ENCODE results near the gene LTBR. TPM values are rescaled to one million over a fixed set of nuclear protein-coding genes. Genes with fewer than 3 reads are reported as not detected.

The LTBR gene
- total RNA-seq, 1 donor from 2014 or later: 2.1 TPM

- Mint-ChIP-seq H3K9me3 (no peaks in the 10 kb centered on the region), H3K36me3 (ENCODE audit: low read depth) (no peaks in the 10 kb centered on the region), H3K27me3 (peaks cover 16% of the 10 kb centered on the region), H3K4me1 (peaks cover 14% of the 10 kb centered on the region), H3K4me3 (no peak overlapping the region), H3K27ac (no peak overlapping the region)
- no peak for DNase-seq
- intact Hi-C loops (cut with micrococcal nuclease): no loop called here
These were observed 28.2 kb upstream of the LTBR start for GRCh38 chr12:6355491-6356373.

GRCh38 chr12:6356374-6356820 lies 27.6 kb upstream of the LTBR start:
- no peak for DNase-seq
- Mint-ChIP-seq H3K9me3 (no peaks in the 10 kb centered on the region), H3K4me3 (no peak overlapping the region), H3K4me1 (peaks cover 17% of the 10 kb centered on the region), H3K27ac (no peak overlapping the region), H3K27me3 (peaks cover 14% of the 10 kb centered on the region), H3K36me3 (ENCODE audit: low read depth) (no peaks in the 10 kb centered on the region)
- intact Hi-C loops (cut with micrococcal nuclease): no loop called here

- DNase-seq: no peak
- Mint-ChIP-seq H3K27ac (no peak overlapping the region), H3K36me3 (ENCODE audit: low read depth) (no peaks in the 10 kb centered on the region), H3K27me3 (peaks cover 9% of the 10 kb centered on the region), H3K9me3 (no peaks in the 10 kb centered on the region), H3K4me3 (no peak overlapping the region), H3K4me1 (peaks cover 19% of the 10 kb centered on the region)
- intact Hi-C loops (cut with micrococcal nuclease): no loop called here
These were observed 25.1 kb upstream of the LTBR start for GRCh38 chr12:6358881-6359280.

- Mint-ChIP-seq H3K27ac (no peak overlapping the region), H3K36me3 (ENCODE audit: low read depth) (no peaks in the 10 kb centered on the region), H3K4me3 (no peak overlapping the region), H3K4me1 (peaks cover 20% of the 10 kb centered on the region), H3K27me3 (peaks cover 9% of the 10 kb centered on the region), H3K9me3 (no peaks in the 10 kb centered on the region)
- intact Hi-C loops (cut with micrococcal nuclease): no loop called here
- DNase-seq: no peak
These were observed 23.8 kb upstream of the LTBR start for GRCh38 chr12:6360080-6360571.

GRCh38 chr12:6360578-6361490 lies 23.1 kb upstream of the LTBR start:
- Mint-ChIP-seq H3K27ac (no peak overlapping the region), H3K4me1 (peaks cover 20% of the 10 kb centered on the region), H3K4me3 (no peak overlapping the region), H3K36me3 (ENCODE audit: low read depth) (no peaks in the 10 kb centered on the region), H3K9me3 (no peaks in the 10 kb centered on the region), H3K27me3 (peaks cover 9% of the 10 kb centered on the region)
- DNase-seq: no peak
- intact Hi-C loops (cut with micrococcal nuclease): no loop called here

- peak overlapping the region; percentile 62 for H3K4me3 Mint-ChIP-seq
- H3K27me3 Mint-ChIP-seq: peaks cover 2% of the 10 kb centered on the region
- H3K9me3 Mint-ChIP-seq: no peaks in the 10 kb centered on the region
- peaks cover 15% of the 10 kb centered on the region for H3K4me1 Mint-ChIP-seq
- DNase-seq: no peak
- H3K27ac Mint-ChIP-seq: peak overlapping the region; percentile 80
- H3K36me3 Mint-ChIP-seq (ENCODE audit: low read depth): no peaks in the 10 kb centered on the region
- intact Hi-C loops (cut with micrococcal nuclease): loop anchor here (2.0 kb wide), 1 partner anchor 39 kb away; no protein-coding TSS in a partner anchor
These were observed 22.1 kb upstream of the LTBR start for GRCh38 chr12:6361834-6362233.

GRCh38 chr12:6362403-6362802 lies 21.6 kb upstream of the LTBR start:
- DNase-seq: no peak
- peak overlapping the region; percentile 62 for H3K4me3 Mint-ChIP-seq
- H3K36me3 Mint-ChIP-seq (ENCODE audit: low read depth): no peaks in the 10 kb centered on the region
- peaks cover 16% of the 10 kb centered on the region for H3K4me1 Mint-ChIP-seq
- intact Hi-C loops (cut with micrococcal nuclease): loop anchor here (2.0 kb wide), 1 partner anchor 40 kb away; no protein-coding TSS in a partner anchor
- no peaks in the 10 kb centered on the region for H3K27me3 Mint-ChIP-seq
- H3K9me3 Mint-ChIP-seq: no peaks in the 10 kb centered on the region
- peak overlapping the region; percentile 80 for H3K27ac Mint-ChIP-seq

GRCh38 chr12:6363010-6363329 lies 21.0 kb upstream of the LTBR start:
- H3K36me3 Mint-ChIP-seq (ENCODE audit: low read depth): no peaks in the 10 kb centered on the region
- H3K27me3 Mint-ChIP-seq: no peaks in the 10 kb centered on the region
- DNase-seq: no peak
- no peak overlapping the region for H3K4me3 Mint-ChIP-seq
- intact Hi-C loops (cut with micrococcal nuclease): loop anchor here (2.0 kb wide), 1 partner anchor 40 kb away; no protein-coding TSS in a partner anchor
- no peak overlapping the region for H3K27ac Mint-ChIP-seq
- no peaks in the 10 kb centered on the region for H3K9me3 Mint-ChIP-seq
- H3K4me1 Mint-ChIP-seq: peaks cover 20% of the 10 kb centered on the region

- Mint-ChIP-seq H3K9me3 (no peaks in the 10 kb centered on the region), H3K27ac (peak overlapping the region; percentile 81), H3K36me3 (ENCODE audit: low read depth) (no peaks in the 10 kb centered on the region), H3K27me3 (no peaks in the 10 kb centered on the region), H3K4me1 (peaks cover 24% of the 10 kb centered on the region), H3K4me3 (peak overlapping the region; percentile 77)
- intact Hi-C loops (cut with micrococcal nuclease): loop anchor here (1.0 to 2.0 kb wide), 2 partner anchors 21 to 41 kb away; partner anchors contain the start of gene TNFRSF1A
- DNase-seq: peak; percentile 83
These were observed 20.5 kb upstream of the LTBR start for GRCh38 chr12:6363330-6364043.

GRCh38 chr12:6364044-6364374 lies 20.0 kb upstream of the LTBR start:
- no peak for DNase-seq
- H3K36me3 Mint-ChIP-seq (ENCODE audit: low read depth): no peaks in the 10 kb centered on the region
- peak overlapping the region; percentile 77 for H3K4me3 Mint-ChIP-seq
- H3K27ac Mint-ChIP-seq: peak overlapping the region; percentile 81
- H3K4me1 Mint-ChIP-seq: peaks cover 28% of the 10 kb centered on the region
- no peaks in the 10 kb centered on the region for H3K27me3 Mint-ChIP-seq
- H3K9me3 Mint-ChIP-seq: no peaks in the 10 kb centered on the region
- intact Hi-C loops (cut with micrococcal nuclease): loop anchor here (1.0 kb wide), 1 partner anchor 22 kb away; the partner anchor contains the start of gene TNFRSF1A

GRCh38 chr12:6367065-6367968 lies 16.6 kb upstream of the LTBR start:
- Mint-ChIP-seq H3K27me3 (no peaks in the 10 kb centered on the region), H3K9me3 (no peaks in the 10 kb centered on the region), H3K4me1 (peaks cover 25% of the 10 kb centered on the region), H3K27ac (peak overlapping the region; percentile 29), H3K4me3 (no peak overlapping the region), H3K36me3 (ENCODE audit: low read depth) (no peaks in the 10 kb centered on the region)
- intact Hi-C loops (cut with micrococcal nuclease): no loop called here
- DNase-seq: peak; percentile 74

- Mint-ChIP-seq H3K9me3 (no peaks in the 10 kb centered on the region), H3K27ac (no peak overlapping the region), H3K27me3 (no peaks in the 10 kb centered on the region), H3K36me3 (ENCODE audit: low read depth) (no peaks in the 10 kb centered on the region), H3K4me1 (peaks cover 34% of the 10 kb centered on the region), H3K4me3 (no peak overlapping the region)
- intact Hi-C loops (cut with micrococcal nuclease): no loop called here
- DNase-seq: no peak
These were observed 15.7 kb upstream of the LTBR start for GRCh38 chr12:6367969-6368892.

Measured in activated CD4-positive, alpha-beta T cell treated with anti-CD3 and anti-CD28 coated beads, Interleukin-2, amount 10 ng/mL, durations not matched to agents 24 days and 14 days (primary cell).